ENCODE results near the gene ZFYVE26.
"Not testable (repeated sequence)": the region's sequence is repeated elsewhere in the genome, so short reads cannot be mapped to it uniquely, and the experiment has no call there.

Gene ZFYVE26

DNA sequence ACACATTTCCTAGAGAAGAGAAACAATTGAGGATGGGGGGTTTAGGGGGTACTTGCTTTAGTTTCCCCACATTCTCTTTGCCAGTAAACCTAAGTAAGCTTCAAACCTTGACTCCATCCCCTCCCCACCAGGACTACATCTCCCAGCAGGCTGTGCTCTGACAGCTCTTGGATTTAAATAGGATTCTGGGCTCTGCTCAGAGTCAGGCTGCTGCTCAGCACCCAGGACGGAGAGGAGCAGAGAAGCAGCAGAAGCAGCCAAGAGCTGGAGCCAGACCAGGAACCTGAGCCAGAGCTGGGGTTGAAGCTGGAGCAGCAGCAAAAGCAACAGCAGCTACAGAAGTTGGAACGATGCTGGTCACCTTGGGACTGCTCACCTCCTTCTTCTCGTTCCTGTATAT lies 94.1 kb downstream of the ZFYVE26 start:
- Histone ChIP-seq H2AFZ (peak overlapping the region; percentile 16), H3K4me1 (no peaks in the 10 kb centered on the region), H3K4me3 (ENCODE audit: low read depth, low read length) (no peak overlapping the region), H3K9me3 (ENCODE audit: control insufficient read depth, low read length) (no peaks in the 10 kb centered on the region), H3K27ac (no peak overlapping the region), H3K9ac (no peak overlapping the region), H3K4me2 (ENCODE audit: low read length) (no peak overlapping the region), H3K36me3 (ENCODE audit: control insufficient read depth, insufficient read depth, low read length) (no peaks in the 10 kb centered on the region), H3K79me2 (no peaks in the 10 kb centered on the region), H3K27me3 (ENCODE audit: control insufficient read depth, insufficient read depth, low read length) (no peaks in the 10 kb centered on the region)
- TF ChIP-seq, protein P1, sequence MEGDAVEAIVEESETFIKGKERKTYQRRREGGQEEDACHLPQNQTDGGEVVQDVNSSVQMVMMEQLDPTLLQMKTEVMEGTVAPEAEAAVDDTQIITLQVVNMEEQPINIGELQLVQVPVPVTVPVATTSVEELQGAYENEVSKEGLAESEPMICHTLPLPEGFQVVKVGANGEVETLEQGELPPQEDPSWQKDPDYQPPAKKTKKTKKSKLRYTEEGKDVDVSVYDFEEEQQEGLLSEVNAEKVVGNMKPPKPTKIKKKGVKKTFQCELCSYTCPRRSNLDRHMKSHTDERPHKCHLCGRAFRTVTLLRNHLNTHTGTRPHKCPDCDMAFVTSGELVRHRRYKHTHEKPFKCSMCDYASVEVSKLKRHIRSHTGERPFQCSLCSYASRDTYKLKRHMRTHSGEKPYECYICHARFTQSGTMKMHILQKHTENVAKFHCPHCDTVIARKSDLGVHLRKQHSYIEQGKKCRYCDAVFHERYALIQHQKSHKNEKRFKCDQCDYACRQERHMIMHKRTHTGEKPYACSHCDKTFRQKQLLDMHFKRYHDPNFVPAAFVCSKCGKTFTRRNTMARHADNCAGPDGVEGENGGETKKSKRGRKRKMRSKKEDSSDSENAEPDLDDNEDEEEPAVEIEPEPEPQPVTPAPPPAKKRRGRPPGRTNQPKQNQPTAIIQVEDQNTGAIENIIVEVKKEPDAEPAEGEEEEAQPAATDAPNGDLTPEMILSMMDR (IDR thresholded peaks at IDR 0.05), result no peak

- Histone ChIP-seq H3K27me3 (ENCODE audit: control insufficient read depth, insufficient read depth, low read length) (no peaks in the 10 kb centered on the region), H3K27ac (no peak overlapping the region), H3K4me1 (no peaks in the 10 kb centered on the region), H2AFZ (peak overlapping the region; percentile 16), H3K79me2 (no peaks in the 10 kb centered on the region), H3K9ac (no peak overlapping the region), H3K4me2 (ENCODE audit: low read length) (no peak overlapping the region), H3K9me3 (ENCODE audit: control insufficient read depth, low read length) (no peaks in the 10 kb centered on the region), H3K4me3 (ENCODE audit: low read depth, low read length) (no peak overlapping the region), H3K36me3 (ENCODE audit: control insufficient read depth, insufficient read depth, low read length) (no peaks in the 10 kb centered on the region)
- TF ChIP-seq, protein P1 (IDR thresholded peaks at IDR 0.05), result no peak
Observed at GRCh38 chr14:67721875-67722274, 94.5 kb downstream of the ZFYVE26 start.

DNA sequence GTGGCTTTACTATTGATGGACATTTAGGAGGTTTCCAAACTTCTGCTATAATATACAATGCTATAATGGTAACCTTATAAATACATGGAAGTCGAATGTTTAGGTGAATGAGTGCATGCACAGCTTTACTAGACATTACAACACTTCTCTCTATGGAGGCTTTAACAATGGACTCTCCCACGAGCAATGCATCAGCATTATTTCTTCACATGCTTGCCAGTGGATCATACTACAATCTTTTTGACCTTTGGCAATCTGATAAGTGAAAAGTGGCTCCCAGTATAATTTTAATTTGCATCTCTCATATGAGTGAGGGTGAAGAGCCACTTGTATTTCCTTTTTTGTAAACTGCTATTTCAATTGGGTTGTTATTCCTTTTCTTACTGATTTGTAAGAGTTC lies 96.5 kb downstream of the ZFYVE26 start:
- Histone ChIP-seq H3K4me3 (ENCODE audit: low read depth, low read length) (no peak overlapping the region), H3K79me2 (no peaks in the 10 kb centered on the region), H3K9ac (no peak overlapping the region), H3K4me2 (ENCODE audit: low read length) (no peak overlapping the region), H3K9me3 (ENCODE audit: control insufficient read depth, low read length) (no peaks in the 10 kb centered on the region), H3K4me1 (no peaks in the 10 kb centered on the region), H2AFZ (no peak overlapping the region), H3K36me3 (ENCODE audit: control insufficient read depth, insufficient read depth, low read length) (no peaks in the 10 kb centered on the region), H3K27me3 (ENCODE audit: control insufficient read depth, insufficient read depth, low read length) (no peaks in the 10 kb centered on the region), H3K27ac (no peak overlapping the region)
- TF ChIP-seq, protein P1 (IDR thresholded peaks at IDR 0.05), result no peak

DNA sequence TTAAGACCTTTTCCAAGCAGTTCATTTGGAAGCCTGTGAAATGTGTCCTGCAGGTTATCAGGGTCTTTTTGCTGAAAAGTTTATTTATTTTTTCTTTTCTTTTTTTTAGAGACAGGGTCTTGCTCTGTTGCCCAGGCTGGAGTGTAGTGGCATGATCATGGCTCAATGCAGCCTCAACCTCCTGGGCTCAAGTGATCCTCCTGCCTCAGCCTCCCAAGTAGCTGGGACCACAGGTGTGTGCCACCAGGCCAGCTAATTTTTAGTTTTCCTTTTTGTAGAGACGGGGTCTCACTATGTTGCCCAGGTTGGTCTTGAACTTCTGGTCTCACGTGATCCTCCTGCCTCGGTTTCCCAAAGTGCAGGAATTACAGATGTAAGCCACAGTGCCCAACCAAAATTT lies 97.0 kb downstream of the ZFYVE26 start:
- H3K4me2 ChIP-seq (ENCODE audit: low read length); H3K4me1 ChIP-seq; H3K36me3 ChIP-seq (ENCODE audit: control insufficient read depth, insufficient read depth, low read length); H3K27me3 ChIP-seq (ENCODE audit: control insufficient read depth, insufficient read depth, low read length); H3K79me2 ChIP-seq; H2AFZ ChIP-seq; H3K27ac ChIP-seq; H3K9ac ChIP-seq; H3K4me3 ChIP-seq (ENCODE audit: low read depth, low read length); H3K9me3 ChIP-seq (ENCODE audit: control insufficient read depth, low read length): not testable (repeated sequence)

DNA sequence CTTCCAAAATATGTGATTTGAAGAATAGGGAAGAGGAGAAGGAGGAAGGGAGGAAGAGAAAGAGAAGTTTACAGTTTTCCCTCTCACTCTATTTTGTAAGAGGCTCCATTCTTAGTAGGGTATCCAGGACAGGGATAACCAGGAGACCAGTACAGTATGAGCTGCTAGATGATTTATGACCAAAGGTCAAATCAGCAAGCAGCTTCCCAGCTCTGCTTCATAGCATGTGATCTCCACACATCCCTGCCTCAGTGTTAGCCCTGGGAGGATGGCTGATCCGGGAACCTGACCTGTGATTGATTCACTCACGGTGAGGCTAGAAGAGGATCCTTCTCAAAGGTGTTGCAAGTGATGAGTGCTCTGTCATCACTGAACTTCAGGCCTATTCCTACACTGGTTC lies 98.1 kb downstream of the ZFYVE26 start:
- TF ChIP-seq, protein P1 (IDR thresholded peaks at IDR 0.05), result no peak
- no peak overlapping the region for H3K9ac ChIP-seq
- no peaks in the 10 kb centered on the region for H3K27me3 ChIP-seq (ENCODE audit: control insufficient read depth, insufficient read depth, low read length)
- H3K79me2 ChIP-seq, result no peaks in the 10 kb centered on the region
- H3K4me3 ChIP-seq (ENCODE audit: low read depth, low read length), result no peak overlapping the region
- H3K27ac ChIP-seq, result no peak overlapping the region
- no peaks in the 10 kb centered on the region for H3K9me3 ChIP-seq (ENCODE audit: control insufficient read depth, low read length)
- H3K4me2 ChIP-seq (ENCODE audit: low read length), result no peak overlapping the region
- H3K4me1 ChIP-seq, result no peaks in the 10 kb centered on the region
- no peak overlapping the region for H2AFZ ChIP-seq
- no peaks in the 10 kb centered on the region for H3K36me3 ChIP-seq (ENCODE audit: control insufficient read depth, insufficient read depth, low read length)
